BE2C (cell line): ENCODE results near the gene PIK3R3.

ENCODE experiments used
- DNase-seq: peaks from one replicate; pipeline ENCODE4 v3.0.0-alpha.2; 2020
- H3K27me3 ChIP-seq: fragments of 250-450 bp; sonication (Bioruptor Pico); 2 replicates; pipeline ENCODE4 v1.5.1; 2020; ENCODE audit warnings: mild to moderate bottlenecking
- H3K36me3 ChIP-seq: fragments of 250-450 bp; sonication (Bioruptor Pico); 2 replicates; pipeline ENCODE4 v1.5.1; 2020; ENCODE audit warnings: mild to moderate bottlenecking
- H3K4me1 ChIP-seq: fragments of 250-450 bp; sonication (Bioruptor Pico); 2 replicates; pipeline ENCODE4 v1.5.1; 2020
- H3K4me3 ChIP-seq: 2 replicates; pipeline ENCODE4 v1.5.1; 2011; ENCODE audit warnings: low read depth, low read length
- H3K9me3 ChIP-seq: fragments of 250-450 bp; sonication (Bioruptor Pico); 2 replicates; pipeline ENCODE4 v1.5.1; 2020
- TF ChIP-seq, protein P1 (sequence below): IDR thresholded peaks from 2 replicates; pipeline ENCODE4 v1.5.1; 2012; ENCODE audit warnings: mild to moderate bottlenecking, low read depth, low read length

Gene PIK3R3

DNA sequence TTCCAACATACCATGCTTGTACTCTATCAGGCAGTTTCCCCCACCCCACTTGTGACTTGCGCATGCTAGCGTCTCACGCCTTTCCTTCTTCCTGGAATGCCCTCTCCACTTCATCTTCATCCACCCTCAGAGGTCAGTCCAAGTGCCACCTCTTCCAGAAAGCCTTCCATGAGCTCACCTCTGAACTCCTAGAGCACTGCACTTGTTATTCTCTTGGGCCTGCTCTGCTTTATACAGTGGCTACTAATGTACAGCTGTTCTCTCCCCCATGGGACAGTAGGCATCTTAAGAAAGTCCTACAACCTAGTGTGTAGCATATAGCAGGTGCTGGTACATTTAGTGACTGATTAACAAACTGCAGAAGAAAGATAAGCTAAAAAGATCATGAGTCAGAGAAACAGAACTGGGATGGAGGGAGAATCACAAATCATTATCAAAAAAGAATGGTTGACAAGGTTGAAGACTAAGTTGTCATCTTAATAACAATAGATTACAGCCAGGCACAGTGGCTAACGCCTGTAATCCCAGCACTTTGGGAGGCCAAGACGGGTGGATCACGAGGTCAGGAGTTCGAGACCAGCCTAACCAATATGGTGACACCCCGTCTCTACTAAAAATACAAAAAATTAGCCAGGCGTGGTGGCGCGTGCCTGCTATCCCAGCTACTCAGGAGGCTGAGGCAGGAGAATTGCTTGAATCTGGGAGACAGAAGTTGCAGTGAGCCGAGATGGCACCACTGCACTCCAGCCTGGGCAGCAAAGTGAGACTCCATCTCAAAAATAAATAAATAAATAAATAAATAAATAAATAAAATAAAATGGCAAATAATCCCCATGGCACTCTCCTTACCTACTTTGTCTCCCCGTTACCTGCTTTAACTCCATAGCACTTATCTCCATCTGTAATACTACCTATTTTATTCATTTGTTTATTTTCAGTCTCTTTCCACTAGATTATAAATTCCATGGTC is 26.2 kb upstream of the PIK3R3 start:
- Histone ChIP-seq H3K4me3 (no peak overlapping the region), H3K9me3 (no peaks in the 10 kb centered on the region), H3K36me3 (no peaks in the 10 kb centered on the region), H3K4me1 (no peaks in the 10 kb centered on the region), H3K27me3 (no peaks in the 10 kb centered on the region)
- DNase-seq: no peak
- TF ChIP-seq, protein P1, sequence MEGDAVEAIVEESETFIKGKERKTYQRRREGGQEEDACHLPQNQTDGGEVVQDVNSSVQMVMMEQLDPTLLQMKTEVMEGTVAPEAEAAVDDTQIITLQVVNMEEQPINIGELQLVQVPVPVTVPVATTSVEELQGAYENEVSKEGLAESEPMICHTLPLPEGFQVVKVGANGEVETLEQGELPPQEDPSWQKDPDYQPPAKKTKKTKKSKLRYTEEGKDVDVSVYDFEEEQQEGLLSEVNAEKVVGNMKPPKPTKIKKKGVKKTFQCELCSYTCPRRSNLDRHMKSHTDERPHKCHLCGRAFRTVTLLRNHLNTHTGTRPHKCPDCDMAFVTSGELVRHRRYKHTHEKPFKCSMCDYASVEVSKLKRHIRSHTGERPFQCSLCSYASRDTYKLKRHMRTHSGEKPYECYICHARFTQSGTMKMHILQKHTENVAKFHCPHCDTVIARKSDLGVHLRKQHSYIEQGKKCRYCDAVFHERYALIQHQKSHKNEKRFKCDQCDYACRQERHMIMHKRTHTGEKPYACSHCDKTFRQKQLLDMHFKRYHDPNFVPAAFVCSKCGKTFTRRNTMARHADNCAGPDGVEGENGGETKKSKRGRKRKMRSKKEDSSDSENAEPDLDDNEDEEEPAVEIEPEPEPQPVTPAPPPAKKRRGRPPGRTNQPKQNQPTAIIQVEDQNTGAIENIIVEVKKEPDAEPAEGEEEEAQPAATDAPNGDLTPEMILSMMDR: no peak

DNA sequence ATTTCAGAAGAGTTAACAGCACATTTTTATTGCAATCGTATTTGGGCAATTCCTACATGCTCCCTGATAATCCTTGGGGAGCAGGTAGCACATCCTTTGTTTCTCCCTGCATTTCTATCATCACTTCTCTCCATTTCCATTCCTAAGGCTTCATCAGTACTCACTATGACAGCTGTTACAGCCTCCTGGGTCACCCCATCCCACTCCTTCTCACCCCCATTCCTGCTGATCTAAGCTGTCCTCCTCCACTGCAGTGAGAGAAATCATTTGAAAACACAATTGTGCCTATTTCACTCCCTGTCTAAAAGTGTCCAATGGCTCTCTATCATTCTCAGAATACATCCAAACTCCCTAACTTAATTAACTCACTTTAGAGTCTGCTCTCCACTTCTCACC is 25.5 kb upstream of the PIK3R3 start:
- no peak overlapping the region for H3K4me3 ChIP-seq
- DNase-seq: no peak
- H3K4me1 ChIP-seq: no peaks in the 10 kb centered on the region
- TF ChIP-seq, protein P1: no peak
- no peaks in the 10 kb centered on the region for H3K27me3 ChIP-seq
- H3K36me3 ChIP-seq: no peaks in the 10 kb centered on the region
- no peaks in the 10 kb centered on the region for H3K9me3 ChIP-seq

DNA sequence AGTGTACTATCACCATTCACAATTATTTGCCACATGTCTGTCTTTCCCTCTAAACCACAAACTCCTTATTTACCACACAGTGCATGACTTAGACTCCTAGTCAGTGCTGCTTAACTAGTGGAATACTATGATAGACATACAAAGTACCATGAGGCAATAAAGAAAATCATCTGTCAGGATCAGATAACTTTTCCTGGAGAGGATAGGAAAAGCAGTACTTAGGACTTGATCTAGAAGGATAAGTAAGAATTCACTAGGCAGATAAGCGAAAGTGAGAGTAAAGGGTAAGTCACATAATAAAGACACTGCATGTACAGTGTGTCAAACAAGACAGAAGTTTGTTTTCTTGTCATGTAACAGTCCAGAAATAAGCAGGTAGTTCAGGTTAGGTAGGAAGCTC is 21.3 kb upstream of the PIK3R3 start:
- Histone ChIP-seq H3K4me3 (no peak overlapping the region), H3K36me3 (no peaks in the 10 kb centered on the region), H3K27me3 (no peaks in the 10 kb centered on the region), H3K4me1 (no peaks in the 10 kb centered on the region), H3K9me3 (no peaks in the 10 kb centered on the region)
- TF ChIP-seq, protein P1: no peak
- DNase-seq: no peak

DNA sequence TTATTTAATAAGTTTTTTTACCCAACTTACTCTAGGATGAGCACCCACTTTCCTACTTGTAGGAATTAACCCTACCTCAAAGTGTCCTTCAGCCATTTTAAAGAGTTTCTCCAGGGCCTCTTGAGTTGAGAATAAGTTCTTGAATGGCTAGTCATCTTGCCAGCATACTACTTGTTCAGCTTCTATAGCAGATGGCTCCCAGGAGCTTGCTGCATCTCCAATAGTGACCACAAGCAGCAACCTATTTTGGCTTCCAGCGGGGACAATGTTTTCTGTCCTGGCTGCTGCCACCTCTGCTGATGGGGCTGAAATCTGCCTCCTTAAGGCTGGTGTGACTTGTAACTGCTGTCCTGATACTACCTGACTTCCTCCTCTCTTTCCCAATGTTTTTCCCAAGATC is 20.8 kb upstream of the PIK3R3 start:
- H3K4me1 ChIP-seq: no peaks in the 10 kb centered on the region
- TF ChIP-seq, protein P1: no peak
- H3K9me3 ChIP-seq: no peaks in the 10 kb centered on the region
- no peak overlapping the region for H3K4me3 ChIP-seq
- no peak for DNase-seq
- no peaks in the 10 kb centered on the region for H3K36me3 ChIP-seq
- no peaks in the 10 kb centered on the region for H3K27me3 ChIP-seq

DNA sequence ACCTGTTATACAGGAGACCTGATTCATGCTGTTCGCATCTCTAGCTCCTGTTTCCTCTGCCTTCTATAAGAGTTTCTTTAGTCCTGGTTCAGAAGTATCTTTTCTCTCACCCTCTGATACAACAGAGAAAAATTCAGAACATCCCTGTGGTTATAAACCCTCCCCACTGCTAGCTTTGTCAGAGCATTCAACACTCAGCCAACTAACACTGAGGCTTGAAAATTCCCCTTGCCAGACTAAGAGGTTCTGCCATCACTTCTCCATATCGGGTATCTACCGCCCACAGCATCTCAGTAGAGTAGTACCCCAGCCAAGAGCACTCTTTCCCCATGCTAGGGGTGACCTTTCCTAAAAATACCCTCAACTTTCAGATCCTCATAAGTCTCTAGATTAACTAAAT is 19.6 kb upstream of the PIK3R3 start:
- Histone ChIP-seq H3K27me3 (no peaks in the 10 kb centered on the region), H3K4me1 (no peaks in the 10 kb centered on the region), H3K4me3 (no peak overlapping the region), H3K36me3 (no peaks in the 10 kb centered on the region), H3K9me3 (no peaks in the 10 kb centered on the region)
- DNase-seq: no peak
- TF ChIP-seq, protein P1: no peak

DNA sequence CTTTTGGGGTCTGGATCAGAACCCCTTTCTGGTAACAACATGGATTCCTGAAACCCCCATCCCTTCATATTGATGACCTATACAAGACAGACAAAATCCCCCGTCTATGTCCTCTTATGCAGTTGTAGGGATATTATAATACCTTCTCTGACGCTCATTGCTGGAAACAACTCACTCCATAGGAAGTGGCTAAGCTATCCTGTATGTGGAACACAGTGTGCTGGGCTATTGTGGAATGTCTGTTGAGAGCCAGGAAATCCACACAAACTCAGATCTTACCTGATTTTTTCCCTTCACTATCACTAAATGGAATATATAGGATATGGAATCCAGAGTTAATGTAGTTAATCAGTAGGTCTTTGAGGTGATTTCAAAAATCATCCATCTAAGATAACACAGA is 17.7 kb upstream of the PIK3R3 start:
- H3K36me3 ChIP-seq: no peaks in the 10 kb centered on the region
- H3K4me1 ChIP-seq: no peaks in the 10 kb centered on the region
- H3K27me3 ChIP-seq: no peaks in the 10 kb centered on the region
- H3K4me3 ChIP-seq: no peak overlapping the region
- TF ChIP-seq, protein P1: no peak
- no peaks in the 10 kb centered on the region for H3K9me3 ChIP-seq
- DNase-seq: no peak
